ENCODE data around the gene DNAH5.
"Not testable (repeated sequence)": the region's sequence is repeated elsewhere in the genome, so short reads cannot be mapped to it uniquely, and the experiment has no call there.

Gene DNAH5

DNA sequence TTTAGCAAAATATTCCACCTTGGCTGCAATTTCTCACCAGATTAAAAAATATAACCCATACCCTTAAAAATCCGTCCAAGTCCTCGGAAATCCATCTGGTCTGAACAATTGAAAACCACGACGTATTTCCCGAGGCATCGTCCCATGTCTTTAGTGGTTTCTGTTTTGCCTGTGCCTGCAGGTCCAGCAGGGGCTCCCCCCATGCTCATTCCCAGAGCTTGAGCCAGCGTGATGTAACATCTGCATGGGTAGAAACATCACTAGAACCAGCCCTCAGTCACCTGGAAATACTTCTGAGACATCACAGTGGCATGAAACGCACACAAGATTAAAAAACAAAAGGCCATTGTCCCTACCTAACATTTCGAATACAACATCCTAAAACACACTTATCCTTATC lies 114.0 kb downstream of the DNAH5 start:
- DNase-seq (ENCODE audit: low spot score), result no peak

- no peak for DNase-seq (ENCODE audit: low spot score)
Observed at GRCh38 chr5:13821366-13821765, 123.1 kb downstream of the DNAH5 start.

DNA sequence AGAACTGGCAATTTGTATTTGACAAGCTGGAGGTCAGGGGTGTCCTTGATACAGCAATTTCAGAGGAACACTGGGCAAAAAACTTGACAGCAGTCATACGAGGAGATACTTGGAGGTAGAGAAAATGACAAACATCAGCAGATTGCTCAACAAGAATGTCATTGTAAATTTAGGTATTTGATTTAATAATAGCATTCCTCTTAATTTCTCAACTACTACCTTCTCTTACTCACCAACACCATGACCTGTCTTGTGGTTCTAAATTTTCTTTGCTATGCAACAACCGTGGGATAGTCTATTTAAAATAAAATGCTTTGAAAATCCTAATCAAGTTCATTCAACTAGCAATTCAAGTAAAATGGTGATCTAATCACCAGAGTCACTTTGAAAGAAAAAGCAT lies 128.4 kb downstream of the DNAH5 start:
- DNase-seq (ENCODE audit: low spot score), result no peak

GRCh38 chr5:13814301-13814700 lies 130.2 kb downstream of the DNAH5 start:
- no peak for DNase-seq (ENCODE audit: low spot score)

- DNase-seq (ENCODE audit: low spot score), result no peak
Observed at GRCh38 chr5:13809921-13810320, 134.6 kb downstream of the DNAH5 start.

DNA sequence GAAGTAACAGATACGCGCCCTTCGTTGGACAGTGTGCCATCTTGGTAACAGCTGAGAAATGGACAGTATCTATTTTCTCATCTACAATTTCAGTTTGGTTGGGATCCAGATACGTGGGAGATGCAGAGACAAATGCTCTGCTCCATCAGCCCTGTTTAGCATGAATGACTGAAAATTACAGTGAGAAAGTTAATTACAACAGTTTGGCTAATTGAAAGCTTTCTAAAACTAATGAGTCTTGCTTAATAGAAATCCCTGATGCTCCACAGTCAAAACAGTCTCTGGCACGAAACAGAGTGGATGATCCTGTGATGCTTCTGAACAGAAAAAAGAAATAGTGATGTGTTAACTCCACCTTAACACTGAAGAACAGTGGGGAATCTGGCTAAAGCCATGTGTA lies 140.2 kb downstream of the DNAH5 start:
- no peak for DNase-seq (ENCODE audit: low spot score)

GRCh38 chr5:13798569-13798968 lies 145.9 kb downstream of the DNAH5 start:
- not testable (repeated sequence) for DNase-seq (ENCODE audit: low spot score)

DNA sequence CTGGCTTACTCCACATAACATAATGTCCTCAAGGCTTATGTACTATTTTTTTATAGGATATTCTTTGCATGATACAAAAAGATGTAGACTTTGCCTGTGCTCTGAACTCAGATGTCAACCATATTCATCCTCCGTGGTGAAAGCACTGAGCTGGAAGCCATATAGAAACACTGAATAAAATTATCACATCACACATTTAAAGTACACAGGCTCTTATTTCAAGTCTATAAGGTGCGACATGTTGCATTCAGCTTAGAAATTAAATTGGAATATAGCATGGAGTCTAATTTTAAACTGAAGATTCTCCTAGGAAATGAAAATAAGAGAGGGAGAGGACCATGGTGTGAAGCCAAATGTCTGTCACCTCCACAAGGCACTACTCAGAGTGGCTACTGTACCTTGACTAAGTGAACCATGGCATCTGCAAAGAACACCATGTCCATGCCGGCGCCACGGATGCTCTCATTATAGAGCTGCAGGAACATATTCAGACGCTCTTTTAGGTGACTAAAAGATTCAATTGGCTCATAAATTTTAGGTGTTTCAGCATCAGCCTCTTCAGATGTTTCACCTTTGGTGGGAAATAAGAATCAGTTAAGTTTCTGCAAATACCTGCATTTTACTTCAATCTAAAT lies 158.6 kb downstream of the DNAH5 start:
- no peak for DNase-seq (ENCODE audit: low spot score)

- peak; percentile 17 for DNase-seq (ENCODE audit: low spot score)
Observed at GRCh38 chr5:13783726-13784125, 160.8 kb downstream of the DNAH5 start.

DNA sequence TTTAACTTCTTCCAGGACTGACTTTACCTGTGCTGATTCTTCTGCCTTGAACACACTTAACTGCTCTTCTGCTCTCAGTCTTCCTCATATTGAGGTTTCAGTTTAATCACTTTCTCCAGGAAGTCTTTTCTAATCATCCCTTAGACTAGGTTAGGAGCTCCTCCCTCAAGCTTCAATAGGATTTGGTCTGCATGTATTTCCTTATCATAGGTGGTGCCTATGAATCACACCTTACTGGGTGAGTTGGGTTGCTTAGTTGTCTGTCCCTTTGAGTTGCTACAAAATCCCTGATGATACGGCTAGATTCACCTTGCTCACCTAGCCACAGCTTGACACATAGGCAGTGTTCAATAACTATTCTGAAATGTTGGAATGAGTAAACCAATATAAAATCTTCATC lies 164.4 kb downstream of the DNAH5 start:
- no peak for DNase-seq (ENCODE audit: low spot score)

DNA sequence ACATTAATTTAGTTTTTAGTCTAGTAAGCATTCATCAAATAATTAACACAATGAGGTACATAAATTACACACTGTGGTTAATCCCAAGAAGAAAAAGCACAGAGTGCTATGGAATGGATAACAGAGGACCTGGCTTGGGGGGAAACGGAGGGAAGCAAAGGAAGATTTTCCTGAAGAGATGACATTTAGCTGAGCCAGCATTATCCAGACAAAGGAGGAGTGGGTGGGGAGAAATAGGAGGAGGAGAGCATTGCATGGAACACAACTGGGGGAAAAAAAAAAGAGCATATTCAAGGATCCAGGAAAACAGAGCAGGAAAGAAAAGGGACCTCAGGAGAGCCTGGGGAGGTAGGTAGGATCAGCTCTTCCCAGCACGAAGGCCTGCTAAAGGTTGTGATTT lies 170.8 kb downstream of the DNAH5 start:
- no peak for DNase-seq (ENCODE audit: low spot score)

DNA sequence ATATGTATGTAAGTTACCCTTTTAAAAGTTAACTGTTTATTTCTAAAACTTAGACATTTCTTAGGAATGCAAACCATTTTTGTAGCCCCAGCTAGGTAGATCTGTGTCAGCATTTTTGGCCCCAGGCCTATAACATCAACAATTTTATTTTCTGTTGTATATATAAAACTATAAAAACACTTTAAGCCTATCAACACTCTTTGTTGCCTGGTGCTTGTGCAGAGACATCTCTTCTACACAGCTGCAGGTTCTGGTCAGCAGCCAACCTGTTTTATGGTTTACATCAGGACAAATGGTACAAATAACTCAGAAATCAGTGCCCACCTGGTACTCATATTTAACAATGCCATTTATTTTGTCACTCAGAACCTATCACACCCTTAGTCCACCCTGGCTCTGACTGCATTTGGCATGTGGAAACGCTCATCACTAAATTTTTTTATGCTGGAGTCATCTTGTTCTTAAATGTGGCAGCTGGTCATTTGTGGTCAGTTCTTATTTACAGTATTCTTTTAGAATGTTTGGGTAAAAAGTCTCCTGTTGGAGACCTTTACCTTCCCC lies 173.4 kb downstream of the DNAH5 start:
- DNase-seq (ENCODE audit: low spot score), result no peak

GRCh38 chr5:13766236-13766635 lies 178.3 kb downstream of the DNAH5 start:
- DNase-seq (ENCODE audit: low spot score), result no peak

DNA sequence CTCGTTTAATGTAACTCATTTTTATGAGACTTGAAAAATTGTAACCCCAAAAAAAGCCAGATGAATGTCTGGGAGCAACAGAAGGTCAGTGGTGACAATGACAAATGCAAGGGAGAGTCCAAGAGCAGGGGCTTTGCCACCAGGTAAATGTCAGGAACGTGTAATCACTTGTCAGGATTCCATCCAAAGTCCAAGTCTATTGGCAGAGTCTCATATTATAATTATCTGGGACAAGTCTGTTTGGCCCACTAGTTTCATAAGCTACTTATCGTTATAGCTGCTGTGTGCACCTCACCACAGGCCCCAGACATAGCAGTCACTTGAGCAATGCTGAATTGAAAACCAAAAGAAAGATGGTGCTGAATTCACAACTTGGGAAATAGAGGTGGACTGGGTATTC lies 180.8 kb downstream of the DNAH5 start:
- no peak for DNase-seq (ENCODE audit: low spot score)

DNA sequence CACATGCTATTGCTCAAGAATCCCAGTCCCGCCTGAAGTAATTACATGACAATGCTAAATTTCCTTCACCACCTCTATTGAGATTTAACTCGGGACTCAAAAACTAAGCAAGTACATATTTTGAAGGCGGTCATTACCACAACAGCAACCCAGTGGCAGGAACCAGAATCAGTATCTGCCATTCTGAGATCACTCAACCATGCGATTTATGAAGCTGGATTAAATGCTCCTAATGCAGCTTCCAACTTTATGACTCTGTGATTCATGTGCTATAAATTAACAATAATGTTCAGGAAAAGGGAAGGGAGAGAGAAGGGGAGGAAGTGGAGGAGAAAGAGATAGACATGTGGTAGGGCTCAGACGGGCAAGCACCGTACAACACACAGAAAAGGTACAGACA lies 194.7 kb downstream of the DNAH5 start:
- DNase-seq (ENCODE audit: low spot score), result no peak

GRCh38 chr5:13746026-13746425 lies 198.5 kb downstream of the DNAH5 start:
- no peak for DNase-seq (ENCODE audit: low spot score)

DNA sequence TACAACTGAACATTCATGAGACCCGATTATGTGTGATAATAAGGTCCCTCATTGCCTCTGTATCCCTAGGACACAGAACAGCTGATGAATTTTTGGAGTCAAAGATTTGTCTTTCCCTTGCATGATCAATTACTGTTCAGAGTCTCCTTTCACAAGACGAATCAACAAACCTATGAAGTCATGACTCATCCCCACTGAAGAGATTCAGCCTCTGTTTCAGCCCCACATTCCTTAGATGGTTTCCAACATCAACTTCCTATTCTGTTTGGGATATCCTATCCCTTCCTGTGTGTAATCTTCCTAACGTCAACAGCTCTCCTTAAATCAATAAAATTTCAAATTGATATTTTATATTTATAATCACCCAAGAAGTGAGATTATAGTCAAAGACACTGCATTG lies 199.0 kb downstream of the DNAH5 start:
- DNase-seq (ENCODE audit: low spot score), result no peak

GRCh38 chr5:13740471-13740870 lies 204.0 kb downstream of the DNAH5 start:
- DNase-seq (ENCODE audit: low spot score), result no peak

GRCh38 chr5:13739479-13739878 lies 205.0 kb downstream of the DNAH5 start:
- no peak for DNase-seq (ENCODE audit: low spot score)

DNA sequence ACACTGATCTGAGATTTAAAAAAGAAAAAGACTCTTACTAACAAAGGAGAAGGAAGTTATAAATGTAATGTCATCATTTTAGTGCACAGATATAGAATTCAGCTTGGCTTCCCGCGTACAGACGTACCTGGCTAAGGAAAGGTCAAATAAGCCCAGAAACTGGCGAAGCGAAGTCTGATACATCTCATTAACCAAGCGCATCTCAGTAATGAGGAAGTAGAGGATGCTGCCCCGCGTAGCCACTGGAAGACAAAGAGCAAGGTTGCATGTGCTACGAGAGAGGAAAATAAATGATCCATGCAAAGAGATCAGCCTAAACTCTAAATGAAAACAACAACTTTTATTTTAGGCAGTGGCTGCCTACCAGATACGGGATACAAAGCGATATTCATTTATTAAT lies 208.8 kb downstream of the DNAH5 start:
- DNase-seq (ENCODE audit: low spot score), result no peak

- no peak for DNase-seq (ENCODE audit: low spot score)
Observed at GRCh38 chr5:13731121-13731628, 213.3 kb downstream of the DNAH5 start.

DNA sequence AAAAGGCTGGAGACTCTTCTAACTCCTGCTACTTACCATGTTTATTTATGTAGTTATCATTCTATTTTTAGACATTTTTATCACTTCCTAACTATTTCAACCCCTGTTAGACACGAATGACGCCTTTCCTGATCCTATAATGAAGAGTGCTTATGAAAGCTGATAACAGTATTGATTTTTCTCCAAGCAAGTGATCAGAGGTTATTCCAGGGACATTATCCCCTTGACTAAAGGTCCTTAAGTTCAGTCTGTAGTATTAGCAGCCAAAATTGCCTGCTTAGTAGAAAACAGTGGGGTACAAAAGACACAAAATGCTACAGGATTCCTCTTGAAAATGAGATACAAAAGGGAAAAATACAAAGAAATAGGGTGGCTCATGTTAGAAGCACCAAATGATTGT lies 235.6 kb downstream of the DNAH5 start:
- no peak for DNase-seq (ENCODE audit: low spot score)

DNA sequence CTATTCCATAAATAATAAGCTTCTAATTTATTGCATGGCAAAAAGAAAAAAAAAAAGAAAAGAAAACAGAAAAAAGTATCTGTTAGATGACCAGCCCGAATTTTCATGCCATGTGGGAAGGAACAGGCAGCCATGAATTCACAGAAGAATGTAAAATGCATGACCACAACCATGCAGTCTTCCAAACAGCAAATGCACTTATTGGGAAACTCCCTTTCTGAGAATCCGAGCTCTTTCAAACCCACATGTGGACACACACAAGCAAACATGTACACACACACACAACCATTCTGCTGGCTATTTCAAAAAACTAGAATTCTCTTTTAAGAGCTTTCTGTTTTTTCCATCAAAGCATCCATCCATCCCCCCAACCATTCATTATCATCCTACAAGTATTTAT lies 236.1 kb downstream of the DNAH5 start:
- no peak for DNase-seq (ENCODE audit: low spot score)

DNA sequence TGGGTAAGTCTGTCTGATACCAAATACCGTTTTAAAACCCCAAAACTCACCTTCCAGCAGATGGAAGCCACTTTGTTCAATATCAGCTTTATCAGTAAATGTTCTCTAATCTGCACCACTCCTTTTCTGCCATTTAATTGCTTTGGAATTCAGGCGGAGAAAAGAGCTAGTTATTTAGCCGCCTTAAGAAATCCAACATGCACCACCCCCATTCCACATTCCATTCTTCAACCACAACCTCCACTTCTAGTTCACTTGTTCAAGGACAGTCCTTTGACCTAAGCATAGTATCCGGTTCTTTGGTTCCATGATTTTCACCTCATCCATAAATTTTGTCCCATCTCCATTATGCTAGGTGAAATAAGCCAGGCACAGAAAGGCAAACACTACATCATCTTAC lies 240.1 kb downstream of the DNAH5 start:
- no peak for DNase-seq (ENCODE audit: low spot score)
